Liver (tissue), 9 donors: ENCODE data around the gene ZNRF3. TPM values are rescaled to one million over a fixed set of nuclear protein-coding genes. Genes with fewer than 3 reads are reported as not detected.

Source experiments
- DNase-seq: peaks from one replicate; pipeline ENCODE4 v3.0.0-alpha.2; 2017; ENCODE audit warnings: low spot score
- H3K27ac ChIP-seq, 2 donors: one replicate each; pipeline ENCODE4 v1.7.0; 2013; ENCODE audit warnings: inconsistent platforms in 2 of 2, low read length in 2 of 2, control low read depth in 1 of 2, low read depth in 1 of 2, mild to moderate bottlenecking in 1 of 2
- H3K27me3 ChIP-seq, 4 donors: one replicate each; pipeline versions ENCODE4 v1.6.1 to v1.7.0; 2013; ENCODE audit warnings: low read length in 3 of 4, inconsistent platforms in 1 of 4, mild to moderate bottlenecking in 1 of 4, moderate library complexity in 1 of 4; ENCODE audit not compliant: control insufficient read depth in 4 of 4, insufficient read depth in 4 of 4
- H3K36me3 ChIP-seq, 4 donors: one replicate each; pipeline versions ENCODE4 v1.6.1 to v1.7.0; 2013; ENCODE audit warnings: low read length in 3 of 4, mild to moderate bottlenecking in 3 of 4, low read depth in 1 of 4, moderate library complexity in 1 of 4; ENCODE audit not compliant: control insufficient read depth in 4 of 4, insufficient read depth in 3 of 4
- H3K4me1 ChIP-seq, 4 donors: one replicate each; pipeline versions ENCODE4 v1.6.1 to v1.7.0; 2013; ENCODE audit warnings: low read length in 3 of 4, mild to moderate bottlenecking in 3 of 4, moderate library complexity in 1 of 4; ENCODE audit not compliant: control insufficient read depth in 4 of 4, insufficient read depth in 4 of 4
- H3K4me3 ChIP-seq, 3 donors: one replicate each; pipeline versions ENCODE4 v1.6.1 to v1.7.0; 2013; ENCODE audit warnings: low read length in 3 of 3, control low read depth in 1 of 3, low read depth in 1 of 3, mild to moderate bottlenecking in 1 of 3
- H3K9ac ChIP-seq, 2 donors: one replicate each; pipeline ENCODE4 v1.7.0; 2013; ENCODE audit warnings: low read length in 2 of 2, mild to moderate bottlenecking in 2 of 2, moderate library complexity in 2 of 2, control low read depth in 1 of 2, low read depth in 1 of 2
- H3K9me3 ChIP-seq, 4 donors: one replicate each; pipeline versions ENCODE4 v1.6.1 to v1.7.0; 2013; ENCODE audit warnings: low read length in 3 of 4; ENCODE audit not compliant: control insufficient read depth in 4 of 4
- EGR1 ChIP-seq, 2 donors: IDR thresholded peaks; 2 replicates each; pipeline ENCODE4 v1.6.1; 2016 to 2018; ENCODE audit warnings: antibody characterized with exemption in 2 of 2, low read depth in 2 of 2
- FOXA1 ChIP-seq: IDR thresholded peaks from 2 replicates; pipeline ENCODE4 v1.6.1; 2016; ENCODE audit warnings: antibody characterized with exemption
- FOXA2 ChIP-seq: IDR thresholded peaks from 2 replicates; pipeline ENCODE4 v1.6.1; 2016; ENCODE audit warnings: antibody characterized with exemption
- GABPA ChIP-seq, 2 donors: IDR thresholded peaks in 1 of 2; conservative IDR thresholded peaks in 1 of 2; 2 replicates each; pipeline ENCODE4 v1.6.1; 2016; ENCODE audit warnings: antibody characterized with exemption in 2 of 2, mild to moderate bottlenecking in 1 of 2, moderate library complexity in 1 of 2
- HNF4A ChIP-seq, 2 donors: conservative IDR thresholded peaks; 2 replicates each; pipeline ENCODE4 v1.6.1; 2016; ENCODE audit warnings: antibody characterized with exemption in 2 of 2, mild to moderate bottlenecking in 2 of 2
- JUND ChIP-seq, 2 donors: IDR thresholded peaks; 2 replicates each; pipeline ENCODE4 v1.6.1; 2016; ENCODE audit warnings: antibody characterized with exemption in 2 of 2
- RAD21 ChIP-seq, 2 donors: IDR thresholded peaks; 2 replicates each; pipeline ENCODE4 v1.6.1; 2016; ENCODE audit warnings: antibody characterized with exemption in 2 of 2, mild to moderate bottlenecking in 2 of 2
- RXRA ChIP-seq, 2 donors: IDR thresholded peaks; 2 replicates each; pipeline ENCODE4 v1.6.1; 2017 to 2018; ENCODE audit warnings: antibody characterized with exemption in 2 of 2, mild to moderate bottlenecking in 1 of 2
- SP1 ChIP-seq: IDR thresholded peaks from 2 replicates; pipeline ENCODE4 v1.6.1; 2018; ENCODE audit warnings: antibody characterized with exemption, mild to moderate bottlenecking
- TAF1 ChIP-seq: conservative IDR thresholded peaks from 2 replicates; pipeline ENCODE4 v1.6.1; 2016; ENCODE audit warnings: antibody characterized with exemption, mild to moderate bottlenecking
- YY1 ChIP-seq: IDR thresholded peaks from 2 replicates; pipeline ENCODE4 v1.6.1; 2016; ENCODE audit warnings: antibody characterized with exemption, mild to moderate bottlenecking
- WGBS: extraction: QIAGEN DNeasy Blood & Tissue Kit; methylation state at CpG from one replicate; pipeline ENCODE4 v1.1.7; 2013; 5-methylcytosine and 5-hydroxymethylcytosine counted together
- polyA plus RNA-seq, 2 donors: library from polyadenylated mRNA; stranded (reverse) in 1 of 2; unstranded in 1 of 2; fragments of 200-250 nt in 1 of 2; fragments of >200 nt in 1 of 2; fragmentation: Nextera tagmentation in 1 of 2; extraction: Ambion mirVana in 1 of 2; gene quantifications; one replicate each; pipeline versions ENCODE4 v1.2.1 to v1.2.3, GENCODE V29; 2013 to 2015
- total RNA-seq, 2 donors: library from RNA; depleted of rRNA; stranded (reverse); fragments of >200 nt; gene quantifications; one replicate each; pipeline ENCODE4 v1.2.3, GENCODE V29; 2014
- TF ChIP-seq, protein P1 (sequence below): IDR thresholded peaks from 2 replicates; pipeline ENCODE4 v1.6.1; 2016; ENCODE audit warnings: antibody characterized with exemption
- TF ChIP-seq, protein P2 (sequence below): IDR thresholded peaks from 2 replicates; pipeline ENCODE4 v1.6.1; 2016; ENCODE audit warnings: antibody characterized with exemption
- TF ChIP-seq, protein P3 (sequence below): IDR thresholded peaks from 2 replicates; pipeline ENCODE4 v1.6.1; 2016; ENCODE audit warnings: antibody characterized with exemption
- TF ChIP-seq, protein P4 (sequence below): fragments of 150-350 bp; IDR thresholded peaks from 2 replicates; pipeline ENCODE4 v1.5.1; 2017; ENCODE audit warnings: improper control_type of control experiment, low read depth, low read length; ENCODE audit not compliant: missing input control
- TF ChIP-seq, protein P5 (sequence below): IDR thresholded peaks from 2 replicates; pipeline ENCODE4 v1.6.1; 2016; ENCODE audit warnings: antibody characterized with exemption, mild to moderate bottlenecking
- donor health status: healthy.
- donor health status: healthy.
- donor health status: healthy.
- donor health status: healthy.
- donor health status: healthy.

The ZNRF3 gene
- total and polyA plus RNA-seq, 4 donors: 2.2 to 5.9 (median 4.7) TPM

DNA sequence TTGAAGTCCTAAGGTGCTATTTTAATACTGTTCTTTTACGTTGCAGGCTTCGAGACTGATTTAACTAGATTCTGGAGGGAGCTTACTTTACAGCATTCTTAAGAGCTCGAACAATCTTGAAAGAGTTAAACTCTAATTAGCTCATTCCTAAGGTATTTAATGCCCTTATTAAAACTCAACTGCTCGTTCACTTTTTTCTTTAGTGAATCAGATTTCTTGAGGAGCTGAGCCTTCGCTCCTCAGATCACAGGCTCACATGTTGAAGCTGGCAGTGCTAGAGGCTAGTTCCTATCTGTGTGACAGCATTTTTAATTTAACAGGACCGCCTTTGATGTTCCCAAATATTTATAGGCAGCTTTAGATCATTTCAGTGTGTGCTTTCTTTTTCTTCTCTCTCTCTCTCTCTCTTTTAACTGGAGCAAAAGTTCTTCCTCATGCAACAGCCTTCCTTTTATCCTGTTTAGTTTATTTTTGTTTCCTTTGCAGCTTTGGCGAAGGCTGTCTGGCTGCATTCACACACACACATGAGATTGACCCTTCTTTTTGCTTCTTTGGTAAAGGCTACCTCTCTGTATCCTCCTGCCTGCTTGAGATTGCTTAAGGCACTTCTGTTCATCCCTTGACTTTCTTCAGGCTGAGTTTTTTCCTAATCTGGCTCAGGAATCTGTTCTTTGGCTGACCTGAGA lies 21.0 kb downstream of the ZNRF3 start:
- no peak for DNase-seq
- H3K4me1 ChIP-seq: peaks cover 5 to 44% (median 29%) of the 10 kb centered on the region in 4 donors
- no peak overlapping the region for H3K4me3 ChIP-seq
- no peaks in the 10 kb centered on the region for H3K27me3 ChIP-seq
- H3K9ac ChIP-seq: no peak overlapping the region
- peak overlapping the region in 1 of 2 donors; percentile 10 for H3K27ac ChIP-seq
- WGBS: 73% methylated on average over 7 of the region's 7 CpGs
- H3K36me3 ChIP-seq: no peaks in the 10 kb centered on the region
- TF ChIP-seq HNF4A (conservative IDR thresholded peaks at IDR 0.05) (no peak), RAD21 (IDR thresholded peaks at IDR 0.05) (no peak), FOXA1 (no peak), EGR1 (IDR thresholded peaks at IDR 0.05; ENCODE audit: low read depth in 2 of 2) (no peak), TAF1 (no peak), RXRA (IDR thresholded peaks at IDR 0.05) (no peak), FOXA2 (no peak), YY1 (no peak), SP1 (no peak), GABPA (IDR thresholded peaks at IDR 0.05 in 1 of 2, conservative IDR thresholded peaks at IDR 0.05 in 1 of 2) (no peak), JUND (IDR thresholded peaks at IDR 0.05) (no peak)
- TF ChIP-seq, protein P1, sequence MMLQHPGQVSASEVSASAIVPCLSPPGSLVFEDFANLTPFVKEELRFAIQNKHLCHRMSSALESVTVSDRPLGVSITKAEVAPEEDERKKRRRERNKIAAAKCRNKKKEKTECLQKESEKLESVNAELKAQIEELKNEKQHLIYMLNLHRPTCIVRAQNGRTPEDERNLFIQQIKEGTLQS: no peak
- TF ChIP-seq, protein P2, sequence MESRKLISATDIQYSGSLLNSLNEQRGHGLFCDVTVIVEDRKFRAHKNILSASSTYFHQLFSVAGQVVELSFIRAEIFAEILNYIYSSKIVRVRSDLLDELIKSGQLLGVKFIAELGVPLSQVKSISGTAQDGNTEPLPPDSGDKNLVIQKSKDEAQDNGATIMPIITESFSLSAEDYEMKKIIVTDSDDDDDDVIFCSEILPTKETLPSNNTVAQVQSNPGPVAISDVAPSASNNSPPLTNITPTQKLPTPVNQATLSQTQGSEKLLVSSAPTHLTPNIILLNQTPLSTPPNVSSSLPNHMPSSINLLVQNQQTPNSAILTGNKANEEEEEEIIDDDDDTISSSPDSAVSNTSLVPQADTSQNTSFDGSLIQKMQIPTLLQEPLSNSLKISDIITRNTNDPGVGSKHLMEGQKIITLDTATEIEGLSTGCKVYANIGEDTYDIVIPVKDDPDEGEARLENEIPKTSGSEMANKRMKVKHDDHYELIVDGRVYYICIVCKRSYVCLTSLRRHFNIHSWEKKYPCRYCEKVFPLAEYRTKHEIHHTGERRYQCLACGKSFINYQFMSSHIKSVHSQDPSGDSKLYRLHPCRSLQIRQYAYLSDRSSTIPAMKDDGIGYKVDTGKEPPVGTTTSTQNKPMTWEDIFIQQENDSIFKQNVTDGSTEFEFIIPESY: no peak
- TF ChIP-seq, protein P3, sequence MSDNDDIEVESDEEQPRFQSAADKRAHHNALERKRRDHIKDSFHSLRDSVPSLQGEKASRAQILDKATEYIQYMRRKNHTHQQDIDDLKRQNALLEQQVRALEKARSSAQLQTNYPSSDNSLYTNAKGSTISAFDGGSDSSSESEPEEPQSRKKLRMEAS: no peak
- TF ChIP-seq, protein P4, sequence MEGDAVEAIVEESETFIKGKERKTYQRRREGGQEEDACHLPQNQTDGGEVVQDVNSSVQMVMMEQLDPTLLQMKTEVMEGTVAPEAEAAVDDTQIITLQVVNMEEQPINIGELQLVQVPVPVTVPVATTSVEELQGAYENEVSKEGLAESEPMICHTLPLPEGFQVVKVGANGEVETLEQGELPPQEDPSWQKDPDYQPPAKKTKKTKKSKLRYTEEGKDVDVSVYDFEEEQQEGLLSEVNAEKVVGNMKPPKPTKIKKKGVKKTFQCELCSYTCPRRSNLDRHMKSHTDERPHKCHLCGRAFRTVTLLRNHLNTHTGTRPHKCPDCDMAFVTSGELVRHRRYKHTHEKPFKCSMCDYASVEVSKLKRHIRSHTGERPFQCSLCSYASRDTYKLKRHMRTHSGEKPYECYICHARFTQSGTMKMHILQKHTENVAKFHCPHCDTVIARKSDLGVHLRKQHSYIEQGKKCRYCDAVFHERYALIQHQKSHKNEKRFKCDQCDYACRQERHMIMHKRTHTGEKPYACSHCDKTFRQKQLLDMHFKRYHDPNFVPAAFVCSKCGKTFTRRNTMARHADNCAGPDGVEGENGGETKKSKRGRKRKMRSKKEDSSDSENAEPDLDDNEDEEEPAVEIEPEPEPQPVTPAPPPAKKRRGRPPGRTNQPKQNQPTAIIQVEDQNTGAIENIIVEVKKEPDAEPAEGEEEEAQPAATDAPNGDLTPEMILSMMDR: no peak
- TF ChIP-seq, protein P5, sequence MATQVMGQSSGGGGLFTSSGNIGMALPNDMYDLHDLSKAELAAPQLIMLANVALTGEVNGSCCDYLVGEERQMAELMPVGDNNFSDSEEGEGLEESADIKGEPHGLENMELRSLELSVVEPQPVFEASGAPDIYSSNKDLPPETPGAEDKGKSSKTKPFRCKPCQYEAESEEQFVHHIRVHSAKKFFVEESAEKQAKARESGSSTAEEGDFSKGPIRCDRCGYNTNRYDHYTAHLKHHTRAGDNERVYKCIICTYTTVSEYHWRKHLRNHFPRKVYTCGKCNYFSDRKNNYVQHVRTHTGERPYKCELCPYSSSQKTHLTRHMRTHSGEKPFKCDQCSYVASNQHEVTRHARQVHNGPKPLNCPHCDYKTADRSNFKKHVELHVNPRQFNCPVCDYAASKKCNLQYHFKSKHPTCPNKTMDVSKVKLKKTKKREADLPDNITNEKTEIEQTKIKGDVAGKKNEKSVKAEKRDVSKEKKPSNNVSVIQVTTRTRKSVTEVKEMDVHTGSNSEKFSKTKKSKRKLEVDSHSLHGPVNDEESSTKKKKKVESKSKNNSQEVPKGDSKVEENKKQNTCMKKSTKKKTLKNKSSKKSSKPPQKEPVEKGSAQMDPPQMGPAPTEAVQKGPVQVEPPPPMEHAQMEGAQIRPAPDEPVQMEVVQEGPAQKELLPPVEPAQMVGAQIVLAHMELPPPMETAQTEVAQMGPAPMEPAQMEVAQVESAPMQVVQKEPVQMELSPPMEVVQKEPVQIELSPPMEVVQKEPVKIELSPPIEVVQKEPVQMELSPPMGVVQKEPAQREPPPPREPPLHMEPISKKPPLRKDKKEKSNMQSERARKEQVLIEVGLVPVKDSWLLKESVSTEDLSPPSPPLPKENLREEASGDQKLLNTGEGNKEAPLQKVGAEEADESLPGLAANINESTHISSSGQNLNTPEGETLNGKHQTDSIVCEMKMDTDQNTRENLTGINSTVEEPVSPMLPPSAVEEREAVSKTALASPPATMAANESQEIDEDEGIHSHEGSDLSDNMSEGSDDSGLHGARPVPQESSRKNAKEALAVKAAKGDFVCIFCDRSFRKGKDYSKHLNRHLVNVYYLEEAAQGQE: no peak
- no peaks in the 10 kb centered on the region for H3K9me3 ChIP-seq
